GM18498 (cell line): Measurements from ENCODE around the gene NCOA3.

ENCODE experiments used
- ATAC-seq: cut with Tn5 transposase; IDR thresholded peaks from one replicate; pipeline ENCODE4 v1.9.1; 2021; ENCODE audit warnings: mild to moderate bottlenecking, moderate library complexity; ENCODE audit not compliant: unreplicated experiment

NCOA3 gene

GRCh38 chr20:47699818-47700217, 198.1 kb downstream of the NCOA3 start:
- ATAC-seq: no peak

GRCh38 chr20:47700327-47700726, 198.6 kb downstream of the NCOA3 start:
- no peak for ATAC-seq

- ATAC-seq: no peak
These were observed 199.9 kb downstream of the NCOA3 start for GRCh38 chr20:47701612-47702011.

- no peak for ATAC-seq
These were observed 202.1 kb downstream of the NCOA3 start for GRCh38 chr20:47703748-47704147.

GRCh38 chr20:47704746-47705496, 203.2 kb downstream of the NCOA3 start:
- no peak for ATAC-seq

- no peak for ATAC-seq
These were observed 203.8 kb downstream of the NCOA3 start for GRCh38 chr20:47705497-47705856.

GRCh38 chr20:47706345-47706744, 204.7 kb downstream of the NCOA3 start:
- ATAC-seq: no peak
